H9 (cell line): ENCODE measurements around the gene RPL23. TPM values are rescaled to one million over a fixed set of nuclear protein-coding genes. Genes with fewer than 3 reads are reported as not detected.

Experiments
- DNase-seq: peaks from one replicate; pipeline ENCODE4 v3.0.0-alpha.2; 2017
- H2AFZ ChIP-seq: one replicate; pipeline ENCODE4 v1.6.1; 2013; ENCODE audit warnings: mild to moderate bottlenecking, low read length, control low read depth, moderate library complexity
- H2AK5ac ChIP-seq: 2 replicates; pipeline ENCODE4 v1.6.1; 2013; ENCODE audit warnings: low read length, control low read depth, mixed read lengths; ENCODE audit not compliant: insufficient read length
- H2BK120ac ChIP-seq: one replicate; pipeline ENCODE4 v1.6.1; 2013; ENCODE audit warnings: low read depth, mild to moderate bottlenecking, low read length, control low read depth, inconsistent platforms; ENCODE audit not compliant: poor library complexity, severe bottlenecking
- H2BK12ac ChIP-seq: 2 replicates; pipeline ENCODE4 v1.6.1; 2013; ENCODE audit warnings: low read length, control low read depth, mixed read lengths, low read depth; ENCODE audit not compliant: insufficient read length
- H2BK15ac ChIP-seq: 2 replicates; pipeline ENCODE4 v1.6.1; 2013; ENCODE audit warnings: low read depth, low read length, control low read depth
- H2BK20ac ChIP-seq: one replicate; pipeline ENCODE4 v1.6.1; 2013; ENCODE audit warnings: low read depth, mild to moderate bottlenecking, low read length, control low read depth, inconsistent platforms; ENCODE audit not compliant: poor library complexity, severe bottlenecking
- H2BK5ac ChIP-seq: 2 replicates; pipeline ENCODE4 v1.6.1; 2013; ENCODE audit warnings: low read length, control low read depth, mixed read lengths; ENCODE audit not compliant: insufficient read length
- H3K14ac ChIP-seq: 2 replicates; pipeline ENCODE4 v1.6.1; 2013; ENCODE audit warnings: low read length, control low read depth; ENCODE audit not compliant: insufficient read depth
- H3K18ac ChIP-seq: 2 replicates; pipeline ENCODE4 v1.6.1; 2013; ENCODE audit warnings: low read depth, mild to moderate bottlenecking, mixed read lengths, low read length, control low read depth; ENCODE audit not compliant: insufficient read length
- H3K23ac ChIP-seq: 2 replicates; pipeline ENCODE4 v1.6.1; 2013; ENCODE audit warnings: low read length, control low read depth, mixed read lengths, low read depth; ENCODE audit not compliant: insufficient read length
- H3K23me2 ChIP-seq: 2 replicates; pipeline ENCODE4 v1.6.1; 2013; ENCODE audit warnings: low read depth, mild to moderate bottlenecking, mixed read lengths, low read length, control low read depth; ENCODE audit not compliant: insufficient read length, poor library complexity, severe bottlenecking
- H3K27ac ChIP-seq: 2 replicates; pipeline ENCODE4 v1.5.1; 2013; ENCODE audit warnings: low read length, control low read depth, mixed read lengths, low read depth; ENCODE audit not compliant: insufficient read length
- H3K27me3 ChIP-seq: 2 replicates; pipeline ENCODE4 v1.6.1; 2013; ENCODE audit warnings: low read length, control low read depth, inconsistent platforms; ENCODE audit not compliant: insufficient read depth
- H3K4ac ChIP-seq: 2 replicates; pipeline ENCODE4 v1.6.1; 2013; ENCODE audit warnings: low read depth, mild to moderate bottlenecking, control low read depth, inconsistent platforms, low read length, moderate library complexity
- H3K4me1 ChIP-seq: 2 replicates; pipeline ENCODE4 v1.6.1; 2013; ENCODE audit warnings: low read length, control low read depth, inconsistent platforms; ENCODE audit not compliant: insufficient read depth
- H3K4me2 ChIP-seq: 2 replicates; pipeline ENCODE4 v1.6.1; 2013; ENCODE audit warnings: low read length, control low read depth, mixed read lengths; ENCODE audit not compliant: insufficient read length, insufficient read depth
- H3K56ac ChIP-seq: 2 replicates; pipeline ENCODE4 v1.6.1; 2013; ENCODE audit warnings: low read depth, mild to moderate bottlenecking, mixed read lengths, low read length, control low read depth; ENCODE audit not compliant: insufficient read length
- H3K79me1 ChIP-seq: 2 replicates; pipeline ENCODE4 v1.6.1; 2013; ENCODE audit warnings: low read depth, mild to moderate bottlenecking, moderate library complexity, low read length, control low read depth, inconsistent platforms; ENCODE audit not compliant: insufficient read depth, poor library complexity, severe bottlenecking
- H3K79me2 ChIP-seq: 2 replicates; pipeline ENCODE4 v1.6.1; 2013; ENCODE audit warnings: low read length, control low read depth, inconsistent platforms; ENCODE audit not compliant: insufficient read depth
- H3K9ac ChIP-seq: 2 replicates; pipeline ENCODE4 v1.6.1; 2013; ENCODE audit warnings: low read length, control low read depth, mixed read lengths; ENCODE audit not compliant: insufficient read length; ENCODE audit errors: extremely low read depth
- H3K9me3 ChIP-seq: one replicate; pipeline ENCODE4 v1.6.1; 2013; ENCODE audit warnings: low read depth, low read length, inconsistent platforms; ENCODE audit not compliant: control insufficient read depth
- H3T11ph ChIP-seq: one replicate; pipeline ENCODE4 v1.6.1; 2013; ENCODE audit warnings: mild to moderate bottlenecking, low read length, control low read depth, inconsistent platforms
- H4K20me1 ChIP-seq: one replicate; pipeline ENCODE4 v1.6.1; 2013; ENCODE audit not compliant: control insufficient read depth, insufficient read length, insufficient read depth
- H4K5ac ChIP-seq: 2 replicates; pipeline ENCODE4 v1.6.1; 2013; ENCODE audit warnings: low read depth, mild to moderate bottlenecking, mixed read lengths, low read length, control low read depth; ENCODE audit not compliant: insufficient read length
- H4K8ac ChIP-seq: replicated peaks from 2 replicates; pipeline ENCODE4 v1.6.1; 2013; ENCODE audit warnings: low read length, control low read depth, mixed read lengths, low read depth; ENCODE audit not compliant: insufficient read length
- H4K91ac ChIP-seq: 2 replicates; pipeline ENCODE4 v1.6.1; 2013; ENCODE audit warnings: low read depth, mild to moderate bottlenecking, moderate library complexity, mixed read lengths, low read length, control low read depth; ENCODE audit not compliant: insufficient read length
- H3K27ac Mint-ChIP-seq, 3 experiments: 2 replicates in 2 of 3; 3 replicates in 1 of 3; pipeline ENCODE4 v1.8.0; 2020 to 2021; ENCODE audit warnings: mixed read lengths in 3 of 3, mild to moderate bottlenecking in 1 of 3, moderate library complexity in 1 of 3
- H3K27me3 Mint-ChIP-seq: 2 replicates; pipeline ENCODE4 v1.8.0; 2021; ENCODE audit warnings: low read depth, mild to moderate bottlenecking, moderate library complexity, mixed read lengths
- H3K36me3 Mint-ChIP-seq, 3 experiments: 2 replicates in 2 of 3; 3 replicates in 1 of 3; pipeline ENCODE4 v1.8.0; 2020 to 2021; ENCODE audit warnings: low read depth in 3 of 3, mixed read lengths in 3 of 3; ENCODE audit not compliant: insufficient read depth in 1 of 3
- H3K4me1 Mint-ChIP-seq, 2 experiments: 2 replicates each; pipeline ENCODE4 v1.8.0; 2020; ENCODE audit warnings: mixed read lengths in 2 of 2
- H3K4me3 Mint-ChIP-seq, 2 experiments: 2 replicates in 1 of 2; 3 replicates in 1 of 2; pipeline ENCODE4 v1.8.0; 2020 to 2021; ENCODE audit warnings: mild to moderate bottlenecking in 2 of 2, mixed read lengths in 2 of 2, moderate library complexity in 1 of 2
- H3K9me3 Mint-ChIP-seq, 2 experiments: 2 replicates in 1 of 2; 3 replicates in 1 of 2; pipeline ENCODE4 v1.8.0; 2020; ENCODE audit warnings: mild to moderate bottlenecking in 2 of 2, mixed read lengths in 2 of 2, moderate library complexity in 1 of 2
- WGBS: extraction: QIAGEN DNeasy Blood & Tissue Kit; methylation state at CpG from one replicate; pipeline ENCODE4 v1.1.7; 2013; ENCODE audit warnings: missing lambda C conversion rate, low lambda C conversion rate, mixed read lengths; ENCODE audit not compliant: insufficient read length; ENCODE audit errors: extremely low coverage; 5-methylcytosine and 5-hydroxymethylcytosine counted together
- total RNA-seq: library from RNA; stranded (reverse); gene quantifications from 2 replicates; pipeline ENCODE4 v1.2.1, GENCODE V29; 2021
- TF ChIP-seq, protein P1 (sequence below): fragments of 200-600 bp; sonication (generic); conservative IDR thresholded peaks from 3 replicates; pipeline ENCODE4 v1.8.0; 2021; ENCODE audit warnings: antibody characterized with exemption, mild to moderate bottlenecking

RPL23 gene
- total RNA-seq, 1 experiment from 2014 or later, result 2,084 TPM

DNA sequence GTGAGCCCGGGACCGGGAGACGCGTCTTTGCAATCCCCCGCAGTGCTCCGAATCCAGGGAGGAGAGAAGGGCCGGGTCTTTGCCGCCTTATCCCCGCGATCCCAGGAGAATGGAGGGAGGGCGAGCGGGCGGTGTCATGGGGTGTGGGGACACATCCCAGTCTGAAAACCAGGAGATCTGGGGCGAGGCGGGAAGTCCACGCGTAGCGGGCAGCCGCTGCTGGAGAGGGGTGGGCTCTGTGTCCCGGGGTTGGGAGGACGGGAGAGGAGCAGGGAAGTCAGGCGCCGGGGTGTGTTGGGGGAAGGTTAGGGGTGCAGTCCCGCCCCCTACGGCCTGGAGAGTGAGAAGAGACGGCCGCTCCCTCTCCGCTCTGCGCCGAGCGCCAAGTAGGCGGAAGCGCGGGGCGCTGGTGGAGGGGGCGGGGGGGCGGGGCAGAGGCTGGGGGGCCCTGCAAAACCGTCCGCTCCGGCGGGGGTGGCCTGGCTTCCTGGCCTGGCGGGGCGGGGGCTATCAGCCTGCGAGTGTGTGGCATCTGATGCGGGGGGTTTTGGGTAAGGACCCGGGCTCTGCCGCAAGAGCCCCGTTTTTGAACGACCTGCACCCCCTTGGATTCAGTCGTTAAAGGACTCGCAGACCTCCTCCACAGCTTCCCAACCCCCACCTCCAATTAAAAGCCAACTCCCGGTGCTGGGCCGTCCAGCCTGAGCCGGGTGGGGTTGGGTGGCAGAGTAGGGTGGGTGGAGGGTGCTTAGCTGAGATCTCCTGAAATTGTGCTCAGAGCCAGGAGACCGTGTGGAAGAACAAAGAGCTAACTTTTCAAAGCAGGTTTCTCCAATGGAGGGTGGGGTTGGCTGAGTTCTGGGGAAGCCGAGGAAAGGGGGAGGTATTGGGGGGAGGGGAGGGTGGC, 17.0 kb upstream of the RPL23 start:
- Histone ChIP-seq H2BK20ac (no peak overlapping the region), H3K4me1 (no peaks in the 10 kb centered on the region; the same call in 1 of the 2 replicates), H2BK5ac (no peak overlapping the region), H3K56ac (no peak overlapping the region), H3T11ph (no peak overlapping the region), H3K4me2 (peak overlapping the region; percentile 94), H3K9me3 (no peaks in the 10 kb centered on the region), H3K9ac (peak overlapping the region; percentile 83), H3K14ac (peak overlapping the region; percentile 84), H4K8ac (no peak overlapping the region), H4K5ac (no peak overlapping the region), H3K27me3 (no peaks in the 10 kb centered on the region), H3K23ac (no peak overlapping the region), H2AK5ac (no peak overlapping the region), H3K79me2 (peaks cover 34% of the 10 kb centered on the region; the same call in 1 of the 2 replicates), H2AFZ (no peak overlapping the region), H3K23me2 (peaks cover 22% of the 10 kb centered on the region), H3K79me1 (no peaks in the 10 kb centered on the region), H2BK15ac (no peak overlapping the region), H3K18ac (peak overlapping the region; percentile 85), H3K4ac (no peak overlapping the region), H2BK12ac (no peak overlapping the region), H2BK120ac (no peak overlapping the region), H3K27ac (no peak overlapping the region), H4K20me1 (peaks cover 2% of the 10 kb centered on the region), H4K91ac (no peak overlapping the region)
- Mint-ChIP-seq H3K4me3 (peak overlapping the region; percentile 98 to 99), H3K27me3 (peaks cover 3% of the 10 kb centered on the region; the same call in 1 of the 2 replicates), H3K9me3 (peaks cover 3 to 8% of the 10 kb centered on the region in 2 experiments; a peak in 2 of 5 replicates), H3K36me3 (peaks cover 0 to 7% (median 2%) of the 10 kb centered on the region in 3 experiments; a peak in 4 of 7 replicates), H3K4me1 (peaks cover 33 to 50% of the 10 kb centered on the region in 2 experiments), H3K27ac (peak overlapping the region; percentile 91 to 98 (median 94))
- no CpG with 5 or more reads among the region's 56 CpGs for whole genome bisulfite sequencing
- peak; percentile 74 for DNase-seq
- TF ChIP-seq, protein P1, sequence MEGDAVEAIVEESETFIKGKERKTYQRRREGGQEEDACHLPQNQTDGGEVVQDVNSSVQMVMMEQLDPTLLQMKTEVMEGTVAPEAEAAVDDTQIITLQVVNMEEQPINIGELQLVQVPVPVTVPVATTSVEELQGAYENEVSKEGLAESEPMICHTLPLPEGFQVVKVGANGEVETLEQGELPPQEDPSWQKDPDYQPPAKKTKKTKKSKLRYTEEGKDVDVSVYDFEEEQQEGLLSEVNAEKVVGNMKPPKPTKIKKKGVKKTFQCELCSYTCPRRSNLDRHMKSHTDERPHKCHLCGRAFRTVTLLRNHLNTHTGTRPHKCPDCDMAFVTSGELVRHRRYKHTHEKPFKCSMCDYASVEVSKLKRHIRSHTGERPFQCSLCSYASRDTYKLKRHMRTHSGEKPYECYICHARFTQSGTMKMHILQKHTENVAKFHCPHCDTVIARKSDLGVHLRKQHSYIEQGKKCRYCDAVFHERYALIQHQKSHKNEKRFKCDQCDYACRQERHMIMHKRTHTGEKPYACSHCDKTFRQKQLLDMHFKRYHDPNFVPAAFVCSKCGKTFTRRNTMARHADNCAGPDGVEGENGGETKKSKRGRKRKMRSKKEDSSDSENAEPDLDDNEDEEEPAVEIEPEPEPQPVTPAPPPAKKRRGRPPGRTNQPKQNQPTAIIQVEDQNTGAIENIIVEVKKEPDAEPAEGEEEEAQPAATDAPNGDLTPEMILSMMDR, result no peak
